GM23248 (cell line): ENCODE measurements around the gene FOXE3.

Source experiments
- EZH2 ChIP-seq: fragments of 200-600 bp; sonication (generic); IDR thresholded peaks from 2 replicates; pipeline ENCODE4 v1.6.1; 2018; ENCODE audit warnings: antibody characterized with exemption, mild to moderate bottlenecking; ENCODE audit not compliant: insufficient read depth, poor library complexity, severe bottlenecking
- EZH2phosphoT487 ChIP-seq: fragments of 200-600 bp; sonication (generic); IDR thresholded peaks from 2 replicates; pipeline ENCODE4 v1.6.1; 2018; ENCODE audit warnings: antibody characterized with exemption, moderate library complexity, mild to moderate bottlenecking, low read depth; ENCODE audit not compliant: insufficient read depth

DNA sequence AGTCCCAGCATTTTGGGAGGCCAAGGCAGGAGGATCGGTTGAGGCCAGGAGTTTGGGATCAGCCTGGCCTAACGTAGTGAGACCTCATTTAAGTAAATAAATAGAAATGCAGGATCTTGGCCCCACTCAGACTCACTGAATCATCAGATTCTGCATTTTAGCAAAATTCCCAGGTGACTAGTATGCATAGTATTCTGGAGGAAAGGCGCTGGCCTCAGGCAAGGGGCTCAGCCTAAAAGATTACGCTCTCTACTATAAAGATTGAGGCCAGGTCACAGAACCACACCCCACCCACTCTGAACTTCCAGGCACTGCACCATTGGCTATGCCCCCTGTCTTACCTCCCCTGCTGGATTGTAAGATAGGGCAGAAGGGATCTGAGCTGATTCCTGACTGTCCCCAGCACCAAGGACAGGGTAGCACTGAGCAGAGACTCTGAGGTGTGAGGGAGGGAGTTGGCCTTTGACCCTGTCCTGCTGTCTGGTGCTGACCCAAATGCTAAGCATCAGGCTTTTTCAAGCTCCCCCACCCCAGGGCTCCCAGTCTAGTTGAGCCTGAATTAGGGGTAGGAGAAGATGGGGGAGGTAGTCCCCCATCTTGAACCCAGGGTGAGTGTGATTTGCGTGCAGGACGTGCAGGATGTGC is 2.7 kb downstream of the FOXE3 start:
- no peak for TF ChIP-seq EZH2phosphoT487
- TF ChIP-seq EZH2: no peak
